GM18526 (cell line): ENCODE measurements around the gene PCDHGC4.

ENCODE experiments used
- POLR2A ChIP-seq: IDR thresholded peaks from 3 replicates; pipeline ENCODE4 v1.6.1; 2011; ENCODE audit not compliant: insufficient read length; ENCODE audit errors: extremely low read depth

Gene PCDHGC4

DNA sequence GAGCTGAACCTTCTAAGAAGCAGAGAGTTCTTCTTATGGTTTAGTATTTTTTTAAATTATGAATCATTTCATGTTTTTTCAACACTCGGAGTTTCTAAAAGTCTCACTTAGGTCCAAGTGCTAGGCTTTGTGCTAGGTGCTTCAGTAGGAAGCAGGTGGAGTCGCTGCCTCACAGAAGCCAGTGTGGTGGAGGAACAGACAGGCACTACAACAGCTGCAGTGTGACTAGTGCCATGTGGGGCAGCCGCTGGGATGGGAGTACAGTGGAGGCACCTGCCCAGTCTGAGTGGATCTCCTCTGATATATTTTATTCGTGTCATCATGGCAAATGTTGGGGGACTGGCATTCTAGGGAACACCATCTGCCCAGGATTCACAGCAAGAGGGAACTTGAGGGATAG, 19.4 kb downstream of the PCDHGC4 start:
- no peak for TF ChIP-seq POLR2A

DNA sequence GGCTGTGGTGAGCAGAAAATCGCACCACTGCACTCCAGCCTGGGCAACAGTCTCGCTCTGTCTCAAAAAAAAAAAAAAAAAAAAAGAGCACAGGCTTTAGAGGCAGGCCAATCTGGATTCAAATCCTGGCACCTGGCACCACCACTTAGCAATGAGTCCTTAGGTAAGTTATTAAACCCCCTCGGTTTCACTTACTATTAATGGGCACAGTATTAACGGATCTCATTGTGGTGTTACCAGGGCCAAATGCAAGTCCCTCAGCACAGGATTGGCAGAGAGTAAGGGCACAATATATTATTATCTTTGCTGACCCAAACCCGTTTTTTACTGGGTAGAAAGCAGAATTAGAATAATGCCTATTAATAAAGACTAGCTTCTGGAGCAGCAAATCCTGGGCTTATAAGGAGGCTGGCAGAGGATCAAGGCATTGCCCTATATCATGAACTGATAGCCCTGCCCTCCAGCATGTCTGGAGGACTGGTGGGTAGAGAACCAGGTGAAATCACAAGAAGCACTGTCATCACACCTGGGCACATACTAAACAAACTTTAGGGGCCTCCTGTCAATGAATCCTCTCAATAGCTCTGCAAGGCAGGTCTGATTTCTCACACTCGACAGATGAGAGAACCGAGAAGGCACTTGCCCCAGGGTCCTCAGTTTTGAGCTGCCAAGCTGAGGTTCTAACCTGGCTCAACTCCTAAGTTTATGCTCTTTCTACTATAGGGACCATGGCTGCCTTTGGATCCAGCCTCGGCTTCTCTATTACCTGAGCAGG, 21.7 kb downstream of the PCDHGC4 start:
- no peak for TF ChIP-seq POLR2A

GRCh38 chr5:141507387-141508091, 22.7 kb downstream of the PCDHGC4 start:
- no peak for TF ChIP-seq POLR2A

DNA sequence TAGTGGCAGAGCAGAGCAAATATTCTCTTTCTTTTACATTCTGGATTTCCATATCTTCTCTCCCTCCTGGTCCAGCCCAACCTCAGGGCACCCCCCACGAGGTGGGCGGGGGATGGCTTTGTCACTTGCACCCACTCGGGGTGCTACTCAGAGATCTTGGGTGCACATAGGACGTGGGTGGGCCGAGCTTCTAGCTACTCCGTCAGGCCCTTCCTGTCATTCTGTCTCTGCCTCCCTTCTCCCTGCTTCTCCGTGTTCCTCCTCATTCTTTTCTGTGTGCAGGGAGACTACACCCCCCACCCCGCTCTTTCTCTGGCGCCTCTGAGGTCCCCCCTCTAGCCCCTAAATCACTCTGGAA, 23.6 kb downstream of the PCDHGC4 start:
- no peak for TF ChIP-seq POLR2A

DNA sequence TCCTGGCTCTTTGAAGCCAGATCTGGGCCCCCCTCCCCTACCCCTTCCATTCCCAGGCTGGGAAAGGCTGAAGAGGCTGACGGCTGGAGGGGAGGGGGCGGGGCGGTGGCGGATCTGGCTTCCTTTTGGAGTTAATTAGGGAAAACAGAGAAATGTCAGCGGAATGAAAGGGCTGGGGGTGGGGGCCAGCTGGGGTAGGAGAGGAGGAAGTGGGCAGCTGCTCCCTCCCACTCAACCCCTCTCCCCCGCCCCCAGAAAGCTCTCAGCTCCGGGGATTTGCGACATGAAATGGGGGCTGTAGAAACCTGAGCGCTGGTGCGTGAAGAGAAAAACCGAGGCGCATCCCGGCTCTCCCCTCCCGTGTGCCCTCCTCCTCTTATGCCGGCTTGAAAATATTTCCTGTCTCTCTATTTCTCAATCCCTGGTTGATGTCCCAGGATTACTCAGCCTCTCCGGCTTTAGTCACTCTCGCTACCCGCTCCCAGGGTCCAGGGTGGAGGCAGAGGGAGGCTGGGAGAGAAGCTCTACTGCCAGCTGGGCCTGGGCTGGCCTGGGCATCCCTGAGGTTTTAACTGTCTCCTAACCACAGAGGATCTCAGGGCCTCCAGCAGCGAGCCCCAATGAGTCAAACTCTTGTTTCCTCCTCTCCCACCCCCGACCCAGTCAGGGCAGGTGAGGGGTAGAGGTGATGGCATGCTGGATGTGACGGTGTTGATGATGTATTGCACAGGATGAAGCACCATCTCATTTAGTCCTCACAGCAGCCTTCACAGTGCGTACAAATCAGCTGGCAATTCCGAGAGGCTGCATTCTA, 24.2 kb downstream of the PCDHGC4 start:
- no peak for TF ChIP-seq POLR2A

DNA sequence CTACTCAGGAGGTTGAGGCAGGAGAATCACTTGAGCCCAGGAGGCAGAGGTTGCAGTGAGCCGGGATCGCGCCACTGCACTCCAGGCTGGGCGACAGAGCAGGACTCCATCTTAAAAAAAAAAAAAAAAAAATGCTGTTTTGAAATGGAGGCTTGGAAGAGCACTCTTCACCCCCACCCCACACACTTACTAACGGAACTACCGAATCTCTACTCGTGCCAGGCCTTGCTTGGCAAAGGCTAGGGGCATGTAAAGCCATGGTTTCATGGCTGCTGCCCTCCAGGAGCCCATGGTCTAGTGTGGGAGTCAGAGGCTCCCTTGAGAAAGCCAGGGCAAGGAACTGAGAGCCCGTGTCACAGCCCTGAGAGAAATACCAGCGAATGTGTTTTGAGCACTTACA, 25.3 kb downstream of the PCDHGC4 start:
- no peak for TF ChIP-seq POLR2A

- TF ChIP-seq POLR2A, result peak; percentile 52
These were observed 26.2 kb downstream of the PCDHGC4 start for GRCh38 chr5:141510850-141511601.

- TF ChIP-seq POLR2A, result no peak
These were observed 27.0 kb downstream of the PCDHGC4 start for GRCh38 chr5:141511771-141512325.

- no peak for TF ChIP-seq POLR2A
These were observed 27.6 kb downstream of the PCDHGC4 start for GRCh38 chr5:141512390-141512910.

- no peak for TF ChIP-seq POLR2A
These were observed 28.2 kb downstream of the PCDHGC4 start for GRCh38 chr5:141512911-141513626.

DNA sequence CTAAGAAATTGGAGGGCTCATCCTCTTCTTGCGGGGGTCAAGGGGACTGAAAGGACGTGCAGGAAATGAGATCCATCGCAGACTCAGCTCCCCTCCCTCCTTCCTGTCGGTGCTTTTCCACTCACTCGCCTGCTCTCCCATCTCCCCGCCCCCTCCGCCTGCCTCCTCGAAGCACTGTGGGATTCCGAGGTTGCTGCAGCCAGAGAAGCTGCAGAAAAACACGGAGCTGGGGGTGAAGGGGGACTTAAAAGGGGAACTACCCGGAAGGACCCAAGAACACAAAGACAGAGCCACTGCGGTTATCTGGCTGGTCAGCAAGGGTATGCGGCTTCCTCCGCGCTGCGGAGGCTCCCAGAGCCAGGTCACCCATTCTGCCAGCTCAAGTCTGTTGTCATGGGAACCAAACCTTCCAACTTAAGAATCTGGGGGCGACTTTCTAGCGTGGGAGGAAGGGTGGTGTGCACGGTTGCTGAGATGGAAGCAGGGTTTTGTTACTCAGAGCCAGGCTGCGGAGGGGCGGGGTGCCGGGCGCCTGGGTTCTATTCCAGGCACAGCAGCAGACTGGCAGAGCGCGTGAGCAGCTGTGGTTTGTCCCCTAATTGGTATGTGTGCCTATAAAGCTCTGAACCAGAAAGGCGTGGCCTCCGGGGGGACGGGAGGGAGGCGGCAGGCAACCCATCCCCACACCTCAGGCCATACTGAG, 28.9 kb downstream of the PCDHGC4 start:
- no peak for TF ChIP-seq POLR2A

DNA sequence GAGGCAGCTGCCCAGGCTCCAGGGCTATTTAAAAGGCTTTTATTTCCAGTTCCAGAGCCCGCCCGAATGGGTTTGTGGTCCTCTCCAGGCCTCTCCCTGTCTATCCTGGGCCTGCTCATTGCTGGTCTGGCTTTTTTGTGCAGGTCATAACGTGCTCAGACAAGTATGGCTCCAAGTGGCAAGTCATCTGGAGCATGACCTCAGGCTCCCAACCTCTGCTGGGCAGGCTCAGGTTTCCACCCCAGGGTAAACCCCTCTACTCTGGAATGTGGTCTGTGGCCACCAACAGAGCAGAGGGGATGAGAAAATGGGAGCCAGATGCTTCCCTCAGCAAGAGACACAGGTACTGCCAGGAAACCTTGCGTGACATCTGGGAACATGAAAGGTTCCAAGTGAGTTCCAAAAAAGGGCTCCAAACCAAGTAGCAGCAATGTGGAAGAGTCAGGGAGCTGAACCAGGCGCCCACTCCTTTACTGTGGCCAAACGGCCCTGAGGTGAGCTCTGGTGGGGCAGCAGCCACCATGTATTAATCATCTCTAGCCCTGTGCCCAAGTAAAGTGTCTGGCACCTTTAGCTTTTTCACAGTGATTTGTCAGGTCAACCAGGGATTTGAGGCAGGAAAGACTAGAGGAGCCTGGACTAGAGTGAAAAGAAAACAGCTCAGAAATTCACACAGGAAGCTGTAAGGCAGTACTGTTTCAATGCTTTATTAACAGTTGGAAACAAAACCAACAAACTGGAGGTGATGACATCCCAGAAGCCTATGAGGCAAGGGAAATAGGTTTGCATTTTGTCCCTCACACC, 29.7 kb downstream of the PCDHGC4 start:
- TF ChIP-seq POLR2A, result no peak

- no peak for TF ChIP-seq POLR2A
These were observed 30.3 kb downstream of the PCDHGC4 start for GRCh38 chr5:141515141-141515540.
